B cell (primary cell): ENCODE measurements around the gene CACNA2D4. TPM values are rescaled to one million over a fixed set of nuclear protein-coding genes. Genes with fewer than 3 reads are reported as not detected.

Experiments used
- ATAC-seq: fragments of 200-7000 bp; cut with Tn5 transposase; one replicate; pipeline ENCODE4 v1.10.0; 2021; ENCODE audit warnings: low read depth, mild to moderate bottlenecking, moderate number of reproducible peaks, moderate library complexity
- CTCF ChIA-PET: fragments of 350-600 bp; sonication (Branson Sonifier 250); formaldehyde crosslinking; loops from one replicate; lab custom pipeline; 2021; ENCODE audit warnings: antibody characterized with exemption, inconsistent platforms; lab: Charles Lee
- POLR2A ChIA-PET: fragments of 350-600 bp; sonication (Branson Sonifier 250); formaldehyde crosslinking; loops from one replicate; lab custom pipeline; 2021; ENCODE audit warnings: antibody characterized with exemption; lab: Charles Lee
- DNase-seq: peaks from one replicate; pipeline ENCODE4 v3.0.0; 2013
- H2AFZ ChIP-seq: 2 replicates; pipeline ENCODE4 v1.6.1; 2012; ENCODE audit warnings: mild to moderate bottlenecking, low read depth, low read length; ENCODE audit not compliant: insufficient read depth, poor library complexity, severe bottlenecking
- H3K27ac ChIP-seq, 2 donors: 1 replicate in 1 of 2; 2 replicates in 1 of 2; pipeline ENCODE4 v1.5.1; 2012 to 2013; ENCODE audit warnings: low read length in 2 of 2, mild to moderate bottlenecking in 2 of 2, moderate library complexity in 1 of 2
- H3K27me3 ChIP-seq, 4 experiments: fragments of 200-600 bp in 1 of 4; sonication (generic) in 1 of 4; replicated peaks in 1 of 4; 1 replicate in 2 of 4; 2 replicates in 2 of 4; pipeline versions ENCODE4 v1.6.1 to v1.7.0; 2013 to 2016; ENCODE audit warnings: low read length in 3 of 4, mild to moderate bottlenecking in 2 of 4, mixed read lengths in 1 of 4, moderate library complexity in 1 of 4; ENCODE audit not compliant: insufficient read depth in 4 of 4, control insufficient read depth in 3 of 4; ENCODE audit errors: control extremely low read depth in 1 of 4
- H3K36me3 ChIP-seq, 2 experiments: replicated peaks in 1 of 2; 1 replicate in 1 of 2; 2 replicates in 1 of 2; pipeline versions ENCODE4 v1.6.1 to v1.7.1; 2013; ENCODE audit warnings: low read length in 1 of 2; ENCODE audit not compliant: insufficient read depth in 2 of 2, control insufficient read depth in 1 of 2; ENCODE audit errors: control extremely low read depth in 1 of 2, extremely low read depth in 1 of 2
- H3K4me1 ChIP-seq, 2 donors: fragments of 200-600 bp in 1 of 2; sonication (generic) in 1 of 2; 1 replicate in 1 of 2; 2 replicates in 1 of 2; pipeline versions ENCODE4 v1.5.1 to v1.6.1; 2013 to 2017; ENCODE audit warnings: low read length in 2 of 2; ENCODE audit not compliant: control insufficient read depth in 2 of 2, insufficient read depth in 2 of 2
- H3K4me2 ChIP-seq: replicated peaks from 2 replicates; pipeline ENCODE3; 2012; ENCODE audit warnings: mild to moderate bottlenecking, low read depth, low read length; ENCODE audit not compliant: poor library complexity, severe bottlenecking
- H3K4me3 ChIP-seq, 5 experiments: fragments of 200-600 bp in 1 of 5; sonication (generic) in 1 of 5; 1 replicate in 3 of 5; 2 replicates in 2 of 5; pipeline versions ENCODE4 v1.5.1 to v1.7.0; 2011 to 2016; ENCODE audit warnings: low read length in 4 of 5, mild to moderate bottlenecking in 4 of 5, low read depth in 2 of 5, control low read depth in 1 of 5, moderate library complexity in 1 of 5; ENCODE audit not compliant: insufficient read depth in 1 of 5; ENCODE audit errors: control extremely low read depth in 1 of 5, extremely low read depth in 1 of 5
- H3K79me2 ChIP-seq: fragments of 200-600 bp; sonication (generic); one replicate; pipeline ENCODE4 v1.6.0; 2016; ENCODE audit warnings: low read length; ENCODE audit not compliant: control insufficient read depth, insufficient read depth
- H3K9ac ChIP-seq: fragments of 200-600 bp; sonication (generic); 2 replicates; pipeline ENCODE4 v1.6.1; 2017; ENCODE audit warnings: mild to moderate bottlenecking, low read length, moderate library complexity
- H3K9me3 ChIP-seq, 3 donors: one replicate each; pipeline versions ENCODE4 v1.6.1 to v1.7.1; 2013; ENCODE audit warnings: low read length in 2 of 3; ENCODE audit not compliant: control insufficient read depth in 2 of 3, insufficient read depth in 1 of 3; ENCODE audit errors: control extremely low read depth in 1 of 3
- H4K20me1 ChIP-seq: 2 replicates; pipeline ENCODE4 v1.6.0; 2012; ENCODE audit warnings: mild to moderate bottlenecking, low read length; ENCODE audit not compliant: insufficient read depth, control insufficient read depth, poor library complexity, severe bottlenecking
- H3K27ac Mint-ChIP-seq: one replicate; pipeline ENCODE4 v1.8.0; 2021; ENCODE audit warnings: mixed read lengths
- H3K27me3 Mint-ChIP-seq: one replicate; pipeline ENCODE4 v1.8.0; 2021; ENCODE audit warnings: mixed read lengths
- H3K4me1 Mint-ChIP-seq: one replicate; pipeline ENCODE4 v1.8.0; 2021; ENCODE audit warnings: mixed read lengths
- H3K4me3 Mint-ChIP-seq: one replicate; pipeline ENCODE4 v1.8.0; 2021; ENCODE audit warnings: mixed read lengths
- H3K9me3 Mint-ChIP-seq: one replicate; pipeline ENCODE4 v1.8.0; 2022; ENCODE audit warnings: mixed read lengths; ENCODE audit not compliant: insufficient read depth
- EZH2 ChIP-seq: IDR thresholded peaks from 2 replicates; pipeline ENCODE4 v1.6.1; 2012; ENCODE audit warnings: borderline replicate concordance, low read depth, mild to moderate bottlenecking, moderate library complexity, low read length; ENCODE audit not compliant: insufficient read depth, poor library complexity, severe bottlenecking
- WGBS: methylation state at CpG from one replicate; pipeline ENCODE4 v1.1.5; 2013; ENCODE audit warnings: missing lambda C conversion rate; ENCODE audit not compliant: insufficient coverage; 5-methylcytosine and 5-hydroxymethylcytosine counted together
- intact Hi-C: fragments of 100-400 bp; cut with micrococcal nuclease; formaldehyde crosslinking; loops from one replicate; pipeline ENCODE4 v1.10.0; 2022
- polyA plus RNA-seq: library from polyadenylated mRNA; depleted of rRNA; stranded (reverse); fragments of >200 nt; gene quantifications from 2 replicates; pipeline ENCODE4 v1.2.3, GENCODE V29; 2012
- total RNA-seq, 2 donors: library from RNA; stranded (reverse); fragments of 120-200 nt in 1 of 2; gene quantifications; 1 replicate in 1 of 2; 2 replicates in 1 of 2; pipeline versions ENCODE4 v1.2.3 to v1.2.4, GENCODE V29; 2013 to 2022
- TF ChIP-seq, protein P1 (sequence below): fragments of 200-600 bp; IDR thresholded peaks from one replicate; pipeline ENCODE4 v1.8.0; 2022; ENCODE audit warnings: antibody characterized with exemption, mild to moderate bottlenecking

CACNA2D4 gene
- total and polyA plus RNA-seq, 2 donors (not counting 1 experiment from before 2014, with no cell fraction given): 6.0 to 7.4 TPM

DNA sequence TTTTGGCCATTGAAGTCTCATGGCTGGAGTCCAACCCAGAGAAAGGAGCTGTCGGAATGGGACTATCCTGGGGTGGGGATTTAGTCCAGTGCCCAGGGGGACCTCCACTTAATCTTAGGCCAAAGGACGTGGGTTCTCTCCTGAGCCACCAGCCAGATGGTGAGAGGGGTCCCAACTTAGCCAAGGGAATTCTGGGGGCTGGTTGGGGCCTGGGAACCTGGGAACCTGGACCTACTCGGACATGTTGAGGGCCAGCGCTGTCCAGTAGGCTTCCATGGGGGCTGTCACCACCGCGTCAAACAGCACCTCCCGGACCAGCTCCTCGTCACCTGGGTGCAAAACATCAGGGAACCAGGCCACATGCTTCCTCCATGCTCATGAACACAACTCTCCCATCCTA, 64.7 kb downstream of the CACNA2D4 start:
- Histone ChIP-seq H3K9me3 (peaks cover 0 to 38% (median 17%) of the 10 kb centered on the region in 3 donors), H3K27ac (no peak overlapping the region), H3K36me3 (no peaks in the 10 kb centered on the region), H3K4me3 (no peak overlapping the region), H3K4me2 (no peak overlapping the region), H2AFZ (no peak overlapping the region), H3K79me2 (no peaks in the 10 kb centered on the region), H3K9ac (no peak overlapping the region), H3K4me1 (no peaks in the 10 kb centered on the region), H4K20me1 (no peaks in the 10 kb centered on the region), H3K27me3 (peaks cover 0 to 6% (median 0%) of the 10 kb centered on the region in 4 experiments)
- TF ChIP-seq, protein P1, sequence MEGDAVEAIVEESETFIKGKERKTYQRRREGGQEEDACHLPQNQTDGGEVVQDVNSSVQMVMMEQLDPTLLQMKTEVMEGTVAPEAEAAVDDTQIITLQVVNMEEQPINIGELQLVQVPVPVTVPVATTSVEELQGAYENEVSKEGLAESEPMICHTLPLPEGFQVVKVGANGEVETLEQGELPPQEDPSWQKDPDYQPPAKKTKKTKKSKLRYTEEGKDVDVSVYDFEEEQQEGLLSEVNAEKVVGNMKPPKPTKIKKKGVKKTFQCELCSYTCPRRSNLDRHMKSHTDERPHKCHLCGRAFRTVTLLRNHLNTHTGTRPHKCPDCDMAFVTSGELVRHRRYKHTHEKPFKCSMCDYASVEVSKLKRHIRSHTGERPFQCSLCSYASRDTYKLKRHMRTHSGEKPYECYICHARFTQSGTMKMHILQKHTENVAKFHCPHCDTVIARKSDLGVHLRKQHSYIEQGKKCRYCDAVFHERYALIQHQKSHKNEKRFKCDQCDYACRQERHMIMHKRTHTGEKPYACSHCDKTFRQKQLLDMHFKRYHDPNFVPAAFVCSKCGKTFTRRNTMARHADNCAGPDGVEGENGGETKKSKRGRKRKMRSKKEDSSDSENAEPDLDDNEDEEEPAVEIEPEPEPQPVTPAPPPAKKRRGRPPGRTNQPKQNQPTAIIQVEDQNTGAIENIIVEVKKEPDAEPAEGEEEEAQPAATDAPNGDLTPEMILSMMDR: no peak
- H3K27me3 Mint-ChIP-seq: peaks cover 5% of the 10 kb centered on the region
- ChIA-PET POLR2A (no interaction called here), CTCF (no interaction called here)
- intact Hi-C loops: no loop called here
- 86% methylated on average over 8 of the region's 8 CpGs for WGBS
- H3K4me1 Mint-ChIP-seq: no peaks in the 10 kb centered on the region
- no peaks in the 10 kb centered on the region for H3K9me3 Mint-ChIP-seq
- ATAC-seq: no peak
- DNase-seq: no peak
- no peak overlapping the region for H3K27ac Mint-ChIP-seq
- no peak overlapping the region for H3K4me3 Mint-ChIP-seq

DNA sequence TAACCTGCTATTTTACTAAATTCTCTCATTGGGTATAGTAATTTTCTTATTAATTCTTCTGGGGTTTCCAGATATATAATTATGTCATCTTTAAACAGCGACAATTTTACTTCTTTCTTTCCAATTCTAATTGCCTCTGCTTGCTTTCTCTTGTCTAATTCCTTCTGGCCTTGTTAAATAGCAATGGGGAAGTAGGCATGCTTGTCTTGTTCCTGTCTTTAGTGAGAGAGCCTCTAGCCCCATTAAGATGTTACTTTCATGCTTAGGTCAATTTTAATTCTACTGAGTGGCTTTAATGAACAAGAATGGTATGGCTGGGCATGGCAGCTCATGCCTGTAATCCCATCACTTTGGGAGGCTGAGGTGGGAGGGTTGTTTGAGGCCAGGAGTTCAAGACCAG, 66.4 kb downstream of the CACNA2D4 start:
- Histone ChIP-seq H3K79me2 (no peaks in the 10 kb centered on the region), H3K4me2 (no peak overlapping the region), H3K27me3 (peaks cover 0 to 3% (median 0%) of the 10 kb centered on the region in 4 experiments), H2AFZ (no peak overlapping the region), H3K4me3 (no peak overlapping the region), H3K9ac (no peak overlapping the region), H3K27ac (no peak overlapping the region), H3K4me1 (no peaks in the 10 kb centered on the region), H3K36me3 (no peaks in the 10 kb centered on the region), H3K9me3 (peaks cover 0 to 32% (median 17%) of the 10 kb centered on the region in 3 donors), H4K20me1 (no peaks in the 10 kb centered on the region)
- H3K4me3 Mint-ChIP-seq: no peak overlapping the region
- no peaks in the 10 kb centered on the region for H3K4me1 Mint-ChIP-seq
- no peak overlapping the region for H3K27ac Mint-ChIP-seq
- POLR2A ChIA-PET: no interaction called here
- DNase-seq (no peak), ATAC-seq (no peak)
- no peaks in the 10 kb centered on the region for H3K9me3 Mint-ChIP-seq
- H3K27me3 Mint-ChIP-seq: peaks cover 3% of the 10 kb centered on the region
- TF ChIP-seq, protein P1: no peak
- no peak for TF ChIP-seq EZH2
- intact Hi-C loops: no loop called here
- CTCF ChIA-PET: no interaction called here
- WGBS: no CpG with 5 or more reads among the region's 1 CpG
